Glutamatergic neuron (in vitro differentiated cells): ENCODE measurements around the gene AFF4. TPM values are rescaled to one million over a fixed set of nuclear protein-coding genes. Genes with fewer than 3 reads are reported as not detected.
"Not testable (repeated sequence)": the region's sequence is repeated elsewhere in the genome, so short reads cannot be mapped to it uniquely, and the experiment has no call there.

Source experiments
- DNase-seq: peaks from one replicate; pipeline ENCODE4 v3.0.0; 2022
- H3K27ac Mint-ChIP-seq: one replicate; pipeline ENCODE4 v1.8.0; 2020; ENCODE audit warnings: mild to moderate bottlenecking, mixed read lengths, inconsistent platforms; ENCODE audit not compliant: unreplicated experiment
- H3K27me3 Mint-ChIP-seq: one replicate; pipeline ENCODE4 v1.8.0; 2020; ENCODE audit warnings: mild to moderate bottlenecking, moderate library complexity, mixed read lengths, inconsistent platforms; ENCODE audit not compliant: unreplicated experiment
- H3K36me3 Mint-ChIP-seq: one replicate; pipeline ENCODE4 v1.8.0; 2020; ENCODE audit warnings: mild to moderate bottlenecking, mixed read lengths, inconsistent platforms; ENCODE audit not compliant: unreplicated experiment
- H3K4me1 Mint-ChIP-seq: one replicate; pipeline ENCODE4 v1.8.0; 2020; ENCODE audit warnings: mild to moderate bottlenecking, low read depth, mixed read lengths, inconsistent platforms; ENCODE audit not compliant: unreplicated experiment
- H3K4me3 Mint-ChIP-seq: one replicate; pipeline ENCODE4 v1.8.0; 2020; ENCODE audit warnings: mild to moderate bottlenecking, mixed read lengths, inconsistent platforms; ENCODE audit not compliant: unreplicated experiment
- H3K9me3 Mint-ChIP-seq: one replicate; pipeline ENCODE4 v1.8.0; 2020; ENCODE audit warnings: mild to moderate bottlenecking, moderate library complexity, mixed read lengths, inconsistent platforms; ENCODE audit not compliant: unreplicated experiment
- total RNA-seq: library from RNA; stranded (reverse); fragmentation: NEBNext Ultra II Directional; extraction: Animal tissue kit (Norgen Biotek cat#: 25700); gene quantifications from one replicate; pipeline ENCODE4 v1.2.1, GENCODE V29; 2021; ENCODE audit not compliant: unreplicated experiment
- TF ChIP-seq, protein P1 (sequence below): fragments of 200-600 bp; sonication (generic); IDR thresholded peaks from one replicate; pipeline ENCODE4 v1.5.0; 2021; ENCODE audit not compliant: partially characterized antibody, unreplicated experiment

Gene AFF4
- total RNA-seq, 1 donor from 2014 or later, result 135 TPM

GRCh38 chr5:132979367-132979940 lies 16.0 kb upstream of the AFF4 start:
- DNase-seq, result no peak
- no peaks in the 10 kb centered on the region for H3K4me1 Mint-ChIP-seq
- peaks cover 4% of the 10 kb centered on the region for H3K27me3 Mint-ChIP-seq
- H3K27ac Mint-ChIP-seq, result no peak overlapping the region
- H3K4me3 Mint-ChIP-seq, result no peak overlapping the region
- peaks cover 5% of the 10 kb centered on the region for H3K9me3 Mint-ChIP-seq
- H3K36me3 Mint-ChIP-seq, result peaks cover 10% of the 10 kb centered on the region
- TF ChIP-seq, protein P1, sequence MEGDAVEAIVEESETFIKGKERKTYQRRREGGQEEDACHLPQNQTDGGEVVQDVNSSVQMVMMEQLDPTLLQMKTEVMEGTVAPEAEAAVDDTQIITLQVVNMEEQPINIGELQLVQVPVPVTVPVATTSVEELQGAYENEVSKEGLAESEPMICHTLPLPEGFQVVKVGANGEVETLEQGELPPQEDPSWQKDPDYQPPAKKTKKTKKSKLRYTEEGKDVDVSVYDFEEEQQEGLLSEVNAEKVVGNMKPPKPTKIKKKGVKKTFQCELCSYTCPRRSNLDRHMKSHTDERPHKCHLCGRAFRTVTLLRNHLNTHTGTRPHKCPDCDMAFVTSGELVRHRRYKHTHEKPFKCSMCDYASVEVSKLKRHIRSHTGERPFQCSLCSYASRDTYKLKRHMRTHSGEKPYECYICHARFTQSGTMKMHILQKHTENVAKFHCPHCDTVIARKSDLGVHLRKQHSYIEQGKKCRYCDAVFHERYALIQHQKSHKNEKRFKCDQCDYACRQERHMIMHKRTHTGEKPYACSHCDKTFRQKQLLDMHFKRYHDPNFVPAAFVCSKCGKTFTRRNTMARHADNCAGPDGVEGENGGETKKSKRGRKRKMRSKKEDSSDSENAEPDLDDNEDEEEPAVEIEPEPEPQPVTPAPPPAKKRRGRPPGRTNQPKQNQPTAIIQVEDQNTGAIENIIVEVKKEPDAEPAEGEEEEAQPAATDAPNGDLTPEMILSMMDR, result no peak

DNA sequence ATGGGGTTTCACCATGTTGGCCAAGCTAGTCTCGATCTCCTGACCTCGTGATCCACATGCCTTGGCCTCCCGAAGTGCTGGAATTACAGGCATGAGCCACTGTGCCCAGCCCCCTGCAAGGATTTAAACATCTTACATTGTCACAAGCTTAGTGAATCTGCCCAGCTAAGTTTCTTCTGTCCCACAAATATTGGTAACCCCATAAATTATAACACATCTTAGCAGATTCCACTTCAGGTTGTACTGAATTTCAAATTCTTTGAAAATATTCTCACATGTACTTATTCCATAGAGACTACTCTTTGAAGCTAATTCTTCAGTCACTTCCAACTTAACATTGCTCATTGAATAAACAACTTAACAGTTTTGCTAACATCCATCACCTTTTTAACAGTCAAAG lies 13.4 kb upstream of the AFF4 start:
- Mint-ChIP-seq H3K27me3 (peaks cover 5% of the 10 kb centered on the region), H3K27ac (no peak overlapping the region), H3K4me3 (no peak overlapping the region), H3K9me3 (peaks cover 5% of the 10 kb centered on the region), H3K4me1 (no peaks in the 10 kb centered on the region), H3K36me3 (peaks cover 9% of the 10 kb centered on the region)
- DNase-seq, result no peak
- TF ChIP-seq, protein P1, result no peak

GRCh38 chr5:132972436-132972828 lies 9.0 kb upstream of the AFF4 start:
- H3K27me3 Mint-ChIP-seq, H3K4me1 Mint-ChIP-seq, H3K27ac Mint-ChIP-seq, DNase-seq, H3K4me3 Mint-ChIP-seq, H3K36me3 Mint-ChIP-seq, H3K9me3 Mint-ChIP-seq: not testable (repeated sequence)

DNA sequence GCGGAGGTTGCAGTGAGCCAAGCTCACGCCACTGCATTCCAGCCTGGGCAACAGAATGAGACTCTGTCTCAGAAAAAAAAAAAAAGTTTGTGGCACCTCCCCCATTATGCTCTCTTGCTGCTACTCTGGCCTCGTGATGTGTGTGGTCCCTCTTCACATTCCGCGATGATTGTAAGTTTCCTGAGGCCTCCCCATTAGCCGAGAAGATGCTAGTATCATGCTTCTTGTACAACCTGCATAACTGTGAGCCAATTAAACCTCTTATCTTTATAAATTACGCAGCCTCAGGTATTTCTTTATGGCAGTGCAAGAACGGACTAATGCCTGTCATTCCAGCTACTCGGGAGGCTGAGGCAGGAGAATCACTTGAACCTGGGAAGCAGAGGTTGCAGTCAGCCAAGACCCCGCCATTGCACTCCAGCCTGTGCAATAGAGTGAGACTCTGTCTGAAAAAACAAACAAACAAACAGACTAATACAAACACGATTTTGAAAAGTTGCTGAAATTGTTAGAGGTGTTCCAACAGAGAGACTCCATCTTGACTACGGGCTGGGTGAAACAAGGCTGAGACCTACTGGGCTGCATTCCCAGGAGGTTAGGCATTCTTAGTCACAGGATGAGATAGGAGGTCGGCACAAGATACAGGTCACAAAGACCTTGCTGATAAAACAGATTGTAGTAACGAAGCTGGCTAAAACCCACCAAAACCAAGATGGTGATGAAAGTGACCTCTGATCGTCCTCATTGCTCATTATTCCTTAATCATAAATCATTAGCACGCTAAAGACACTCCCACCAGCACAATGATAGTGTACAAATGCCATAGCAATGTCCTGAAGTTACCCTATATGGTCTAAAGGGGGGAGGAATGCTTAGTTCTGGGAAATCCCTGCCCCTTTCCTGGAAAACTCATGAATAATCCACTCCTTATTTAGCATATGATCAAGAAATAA lies 8.3 kb upstream of the AFF4 start:
- Mint-ChIP-seq H3K36me3 (peaks cover 1% of the 10 kb centered on the region), H3K4me1 (no peaks in the 10 kb centered on the region), H3K27ac (no peak overlapping the region), H3K27me3 (peaks cover 3% of the 10 kb centered on the region), H3K9me3 (no peaks in the 10 kb centered on the region), H3K4me3 (no peak overlapping the region)
- TF ChIP-seq, protein P1, result no peak
- DNase-seq, result no peak

- Mint-ChIP-seq H3K36me3 (no peaks in the 10 kb centered on the region), H3K27ac (no peak overlapping the region), H3K4me1 (peaks cover 3% of the 10 kb centered on the region), H3K4me3 (no peak overlapping the region), H3K9me3 (peaks cover 14% of the 10 kb centered on the region), H3K27me3 (peaks cover 11% of the 10 kb centered on the region)
- TF ChIP-seq, protein P1, result no peak
- no peak for DNase-seq
Measured at GRCh38 chr5:132965120-132965519, 1.7 kb upstream of the AFF4 start.
